A549 (cell line): ENCODE data around the gene PPP1R7. TPM values are rescaled to one million over a fixed set of nuclear protein-coding genes. Genes with fewer than 3 reads are reported as not detected.

Experiments used
- ATAC-seq, 2 experiments: fragments of 200-7000 bp in 1 of 2; fragments of >200 bp in 1 of 2; cut with Nextera tagmentation in 1 of 2; cut with Tn5 transposase in 1 of 2; 3 replicates each; pipeline versions ENCODE4 v1.8.0 to v1.9.1; 2018 to 2020; ENCODE audit warnings: mild to moderate bottlenecking in 1 of 2, moderate library complexity in 1 of 2
- CTCF ChIA-PET: fragments of 300-600 bp; sonication (Branson Sonifier 250); formaldehyde crosslinking; extraction: SDS; loops from one replicate; lab custom pipeline; 2021; ENCODE audit warnings: antibody characterized with exemption, inconsistent platforms; lab: Yijun Ruan, JAX
- POLR2A ChIA-PET: fragments of 350-600 bp; formaldehyde crosslinking; extraction: SDS; loops from one replicate; lab custom pipeline; 2021; ENCODE audit warnings: antibody characterized with exemption, inconsistent platforms; lab: Yijun Ruan, JAX
- DNase-seq, 2 experiments: peaks; one replicate each; pipeline versions ENCODE4 v3.0.0 to v3.0.0-alpha.2; 2011 to 2016; ENCODE audit warnings: low read depth in 1 of 2, low spot score in 1 of 2
- FAIRE-seq: peaks from 2 replicates; lab custom pipeline; 2011; peaks lifted over from hg19 to GRCh38; lab: Jason Lieb, UNC
- H3K27ac ChIP-seq, 2 experiments: fragments of >200 bp; sonication (Bioruptor Twin); formaldehyde crosslinking; 3 replicates each; pipeline ENCODE4 v1.5.1; 2016 to 2017
- H3K4me1 ChIP-seq: fragments of >200 bp; sonication (Bioruptor Twin); formaldehyde crosslinking; 3 replicates; pipeline ENCODE4 v1.6.1; 2016
- H3K4me2 ChIP-seq: fragments of >200 bp; sonication (Bioruptor Twin); formaldehyde crosslinking; 3 replicates; pipeline ENCODE4 v1.6.1; 2016
- H3K4me3 ChIP-seq: fragments of >200 bp; sonication (Bioruptor Twin); formaldehyde crosslinking; 3 replicates; pipeline ENCODE4 v1.5.1; 2016
- H3K9me3 ChIP-seq: fragments of >200 bp; sonication (Bioruptor Twin); formaldehyde crosslinking; 3 replicates; pipeline ENCODE4 v1.6.1; 2016
- ESRRA ChIP-seq: fragments of 150-350 bp; IDR thresholded peaks from 2 replicates; pipeline ENCODE4 v1.6.1; 2014; ENCODE audit warnings: mild to moderate bottlenecking, low read length, borderline replicate concordance
- FOSB ChIP-seq: fragments of 250-450 bp; sonication (Bioruptor Pico); IDR thresholded peaks from 2 replicates; pipeline ENCODE4 v1.5.0; 2020; ENCODE audit warnings: mild to moderate bottlenecking, moderate library complexity
- FOSL2 ChIP-seq, 2 experiments: fragments of 450-650 bp in 1 of 2; fragments of >200 bp in 1 of 2; sonication (Bioruptor Twin) in 1 of 2; formaldehyde crosslinking; IDR thresholded peaks; 2 replicates each; pipeline versions ENCODE4 v1.5.0 to v1.6.1; 2016 to 2020; ENCODE audit warnings: mild to moderate bottlenecking in 1 of 2, moderate library complexity in 1 of 2
- FOXS1 ChIP-seq: fragments of 250-450 bp; sonication (Bioruptor Pico); IDR thresholded peaks from 2 replicates; pipeline ENCODE4 v1.5.0; 2020; ENCODE audit warnings: mild to moderate bottlenecking, moderate library complexity
- HEYL ChIP-seq: fragments of 250-450 bp; sonication (Bioruptor Pico); IDR thresholded peaks from 2 replicates; pipeline ENCODE4 v1.8.0; 2021; ENCODE audit warnings: mild to moderate bottlenecking, moderate library complexity
- JUN ChIP-seq, 2 experiments: fragments of >200 bp; sonication (Bioruptor Twin); formaldehyde crosslinking; IDR thresholded peaks; 2 replicates in 1 of 2; 3 replicates in 1 of 2; pipeline ENCODE4 v1.6.1; 2016 to 2017
- JUNB ChIP-seq: fragments of >200 bp; sonication (Bioruptor Twin); formaldehyde crosslinking; IDR thresholded peaks from 2 replicates; pipeline ENCODE4 v1.6.1; 2016
- KDM5A ChIP-seq: fragments of 200-600 bp; sonication (generic); IDR thresholded peaks from 2 replicates; pipeline ENCODE4 v1.6.1; 2016; ENCODE audit warnings: antibody characterized with exemption, mild to moderate bottlenecking
- MAFK ChIP-seq: fragments of 450-650 bp; IDR thresholded peaks from 2 replicates; pipeline ENCODE4 v1.6.1; 2014; ENCODE audit not compliant: partially characterized antibody
- MAZ ChIP-seq: fragments of 150-350 bp; IDR thresholded peaks from 2 replicates; pipeline ENCODE4 v1.6.1; 2014; ENCODE audit warnings: antibody characterized with exemption, low read depth, low read length, borderline replicate concordance
- NPAS2 ChIP-seq: fragments of 250-450 bp; sonication (Bioruptor Pico); IDR thresholded peaks from 2 replicates; pipeline ENCODE4 v1.8.0; 2022; ENCODE audit warnings: mild to moderate bottlenecking, moderate library complexity, borderline replicate concordance
- RAD21 ChIP-seq, 2 experiments: fragments of >200 bp in 1 of 2; sonication (Bioruptor Twin) in 1 of 2; formaldehyde crosslinking in 1 of 2; IDR thresholded peaks in 1 of 2; conservative IDR thresholded peaks in 1 of 2; 2 replicates in 1 of 2; 3 replicates in 1 of 2; pipeline ENCODE4 v1.6.1; 2012 to 2018; ENCODE audit warnings: inconsistent platforms in 1 of 2
- RARB ChIP-seq: fragments of 250-450 bp; sonication (Bioruptor Pico); IDR thresholded peaks from 2 replicates; pipeline ENCODE4 v1.8.0; 2021; ENCODE audit warnings: mild to moderate bottlenecking, moderate library complexity
- RCOR1 ChIP-seq: fragments of 150-350 bp; IDR thresholded peaks from 2 replicates; pipeline ENCODE4 v1.6.1; 2014; ENCODE audit warnings: antibody characterized with exemption, low read length, low read depth
- RFX5 ChIP-seq: fragments of 450-650 bp; IDR thresholded peaks from 2 replicates; pipeline ENCODE4 v1.7.1; 2014; ENCODE audit warnings: antibody characterized with exemption, mild to moderate bottlenecking, moderate library complexity
- SMC3 ChIP-seq: fragments of >200 bp; sonication (Bioruptor Twin); formaldehyde crosslinking; IDR thresholded peaks from 3 replicates; pipeline ENCODE4 v1.6.1; 2018; ENCODE audit warnings: inconsistent platforms
- TP53 ChIP-seq: fragments of 250-450 bp; sonication (Bioruptor Pico); IDR thresholded peaks from 2 replicates; pipeline ENCODE4 v1.5.0; 2021; ENCODE audit warnings: mild to moderate bottlenecking, moderate library complexity
- ZC3H11A ChIP-seq: fragments of 450-650 bp; IDR thresholded peaks from 2 replicates; pipeline ENCODE4 v1.6.1; 2014; ENCODE audit warnings: antibody characterized with exemption, mild to moderate bottlenecking
- ZNF302 ChIP-seq: fragments of 250-450 bp; sonication (Bioruptor Pico); IDR thresholded peaks from 2 replicates; pipeline ENCODE4 v1.9.0; 2021; ENCODE audit warnings: inconsistent platforms, mild to moderate bottlenecking, moderate library complexity
- WGBS: methylation state at CpG from one replicate; pipeline ENCODE4 v1.1.6; 2017; ENCODE audit errors: missing lambda C conversion rate; 5-methylcytosine and 5-hydroxymethylcytosine counted together
- polyA plus RNA-seq, 4 experiments: library from polyadenylated mRNA; depleted of rRNA in 3 of 4; stranded (reverse); fragments of >200 nt; fragmentation: RNase III in 1 of 4; extraction: RNeasy Plus Mini Kit Qiagen cat#74134 plus additional on column Dnase treatment in 1 of 4; gene quantifications; 2 replicates in 3 of 4; 3 replicates in 1 of 4; pipeline ENCODE4 v1.2.3, GENCODE V29; 2011 to 2017
- TF ChIP-seq, protein P1 (sequence below): IDR thresholded peaks from 2 replicates; pipeline ENCODE4 v1.6.1; 2012
- TF ChIP-seq, protein P2 (sequence below): fragments of >200 bp; sonication (Bioruptor Twin); formaldehyde crosslinking; IDR thresholded peaks from 3 replicates; pipeline ENCODE4 v1.6.1; 2016
- TF ChIP-seq, protein P3 (sequence below): fragments of 200-600 bp; sonication (generic); IDR thresholded peaks from 2 replicates; pipeline ENCODE4 v1.6.1; 2016; ENCODE audit warnings: antibody characterized with exemption, mild to moderate bottlenecking, moderate library complexity

The PPP1R7 gene
- polyA plus RNA-seq, 2 of the 4 experiments (the other 2 are of a cell fraction) = 76.4 to 124 TPM

DNA sequence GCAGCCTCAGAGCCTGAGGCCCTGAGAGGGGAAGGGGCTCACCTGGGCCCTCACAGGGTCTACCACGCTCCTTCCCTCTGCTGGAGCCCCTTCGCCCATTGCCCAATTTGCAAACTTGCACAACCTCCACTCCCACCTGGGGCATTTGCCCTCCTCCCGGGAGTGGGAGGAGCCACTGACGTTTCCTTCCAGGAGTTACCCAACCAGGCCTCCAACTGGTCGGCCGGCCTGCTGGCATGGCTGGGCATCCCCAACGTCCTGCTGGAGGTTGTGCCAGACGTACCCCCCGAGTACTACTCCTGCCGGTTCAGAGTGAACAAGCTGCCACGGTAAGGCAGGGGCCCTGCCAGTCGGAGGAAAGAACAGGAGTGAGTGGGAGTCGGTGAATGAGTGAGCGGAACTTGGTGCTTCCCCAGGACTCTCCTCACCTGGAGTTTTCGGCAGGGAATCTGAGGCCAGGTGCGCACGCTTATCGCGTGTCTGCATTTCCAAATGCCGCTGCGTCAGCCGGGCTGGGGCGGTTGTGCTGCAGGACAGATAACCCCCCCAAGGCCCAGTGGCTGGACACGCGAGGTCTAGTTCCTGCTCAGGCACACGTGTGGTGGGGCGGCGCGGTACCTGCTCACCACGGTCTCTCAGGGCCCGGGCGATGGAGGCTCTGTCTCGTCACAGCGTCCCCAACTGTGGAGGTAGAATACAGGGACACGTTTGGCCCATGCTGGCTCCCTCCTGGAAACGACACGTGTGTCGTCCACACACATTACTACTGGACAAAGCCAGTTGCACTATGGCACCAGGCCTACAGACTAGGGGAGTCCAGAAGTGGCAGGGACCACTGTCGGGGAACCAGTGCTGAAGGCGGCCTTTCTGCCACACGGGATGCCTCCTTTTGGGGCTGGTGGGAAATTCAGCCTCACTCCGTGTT, 49.9 kb downstream of the PPP1R7 start:
- Histone ChIP-seq H3K4me1 (no peaks in the 10 kb centered on the region), H3K9me3 (no peaks in the 10 kb centered on the region)
- 80% methylated on average over 41 of the region's 42 CpGs for whole genome bisulfite sequencing
- no peak for FAIRE-seq
- ATAC-seq = no peak
- TF ChIP-seq RARB (CRISPR knock-in tag) (no peak), FOXS1 (CRISPR knock-in tag) (no peak), ZC3H11A (no peak), JUNB (no peak), RCOR1 (no peak), FOSB (CRISPR knock-in tag) (no peak), TP53 (CRISPR knock-in tag) (no peak), NPAS2 (CRISPR knock-in tag) (no peak), RFX5 (no peak), MAZ (no peak), MAFK (no peak), RAD21 (conservative IDR thresholded peaks at IDR 0.05 in 1 of 2, IDR thresholded peaks at IDR 0.05 in 1 of 2) (no peak), ZNF302 (CRISPR knock-in tag) (no peak), KDM5A (no peak)
- TF ChIP-seq, protein P1, sequence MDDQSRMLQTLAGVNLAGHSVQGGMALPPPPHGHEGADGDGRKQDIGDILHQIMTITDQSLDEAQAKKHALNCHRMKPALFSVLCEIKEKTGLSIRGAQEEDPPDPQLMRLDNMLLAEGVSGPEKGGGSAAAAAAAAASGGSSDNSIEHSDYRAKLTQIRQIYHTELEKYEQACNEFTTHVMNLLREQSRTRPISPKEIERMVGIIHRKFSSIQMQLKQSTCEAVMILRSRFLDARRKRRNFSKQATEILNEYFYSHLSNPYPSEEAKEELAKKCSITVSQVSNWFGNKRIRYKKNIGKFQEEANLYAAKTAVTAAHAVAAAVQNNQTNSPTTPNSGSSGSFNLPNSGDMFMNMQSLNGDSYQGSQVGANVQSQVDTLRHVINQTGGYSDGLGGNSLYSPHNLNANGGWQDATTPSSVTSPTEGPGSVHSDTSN = no peak
- TF ChIP-seq, protein P2, sequence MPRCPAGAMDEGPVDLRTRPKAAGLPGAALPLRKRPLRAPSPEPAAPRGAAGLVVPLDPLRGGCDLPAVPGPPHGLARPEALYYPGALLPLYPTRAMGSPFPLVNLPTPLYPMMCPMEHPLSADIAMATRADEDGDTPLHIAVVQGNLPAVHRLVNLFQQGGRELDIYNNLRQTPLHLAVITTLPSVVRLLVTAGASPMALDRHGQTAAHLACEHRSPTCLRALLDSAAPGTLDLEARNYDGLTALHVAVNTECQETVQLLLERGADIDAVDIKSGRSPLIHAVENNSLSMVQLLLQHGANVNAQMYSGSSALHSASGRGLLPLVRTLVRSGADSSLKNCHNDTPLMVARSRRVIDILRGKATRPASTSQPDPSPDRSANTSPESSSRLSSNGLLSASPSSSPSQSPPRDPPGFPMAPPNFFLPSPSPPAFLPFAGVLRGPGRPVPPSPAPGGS = no peak
- TF ChIP-seq, protein P3, sequence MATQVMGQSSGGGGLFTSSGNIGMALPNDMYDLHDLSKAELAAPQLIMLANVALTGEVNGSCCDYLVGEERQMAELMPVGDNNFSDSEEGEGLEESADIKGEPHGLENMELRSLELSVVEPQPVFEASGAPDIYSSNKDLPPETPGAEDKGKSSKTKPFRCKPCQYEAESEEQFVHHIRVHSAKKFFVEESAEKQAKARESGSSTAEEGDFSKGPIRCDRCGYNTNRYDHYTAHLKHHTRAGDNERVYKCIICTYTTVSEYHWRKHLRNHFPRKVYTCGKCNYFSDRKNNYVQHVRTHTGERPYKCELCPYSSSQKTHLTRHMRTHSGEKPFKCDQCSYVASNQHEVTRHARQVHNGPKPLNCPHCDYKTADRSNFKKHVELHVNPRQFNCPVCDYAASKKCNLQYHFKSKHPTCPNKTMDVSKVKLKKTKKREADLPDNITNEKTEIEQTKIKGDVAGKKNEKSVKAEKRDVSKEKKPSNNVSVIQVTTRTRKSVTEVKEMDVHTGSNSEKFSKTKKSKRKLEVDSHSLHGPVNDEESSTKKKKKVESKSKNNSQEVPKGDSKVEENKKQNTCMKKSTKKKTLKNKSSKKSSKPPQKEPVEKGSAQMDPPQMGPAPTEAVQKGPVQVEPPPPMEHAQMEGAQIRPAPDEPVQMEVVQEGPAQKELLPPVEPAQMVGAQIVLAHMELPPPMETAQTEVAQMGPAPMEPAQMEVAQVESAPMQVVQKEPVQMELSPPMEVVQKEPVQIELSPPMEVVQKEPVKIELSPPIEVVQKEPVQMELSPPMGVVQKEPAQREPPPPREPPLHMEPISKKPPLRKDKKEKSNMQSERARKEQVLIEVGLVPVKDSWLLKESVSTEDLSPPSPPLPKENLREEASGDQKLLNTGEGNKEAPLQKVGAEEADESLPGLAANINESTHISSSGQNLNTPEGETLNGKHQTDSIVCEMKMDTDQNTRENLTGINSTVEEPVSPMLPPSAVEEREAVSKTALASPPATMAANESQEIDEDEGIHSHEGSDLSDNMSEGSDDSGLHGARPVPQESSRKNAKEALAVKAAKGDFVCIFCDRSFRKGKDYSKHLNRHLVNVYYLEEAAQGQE = no peak
- TF ChIP-seq, all 56 proteins: peak for 0
- ChIA-PET CTCF (interaction anchor here (1.4 kb wide), 1 partner anchor 16 kb away, joined by 3 read pairs; no protein-coding TSS in a partner anchor), POLR2A (no interaction called here)
- Histone ChIP-seq H3K27ac (no peak overlapping the region), H3K4me2 (no peak overlapping the region), H3K4me3 (no peak overlapping the region)
- no peak for DNase-seq

DNA sequence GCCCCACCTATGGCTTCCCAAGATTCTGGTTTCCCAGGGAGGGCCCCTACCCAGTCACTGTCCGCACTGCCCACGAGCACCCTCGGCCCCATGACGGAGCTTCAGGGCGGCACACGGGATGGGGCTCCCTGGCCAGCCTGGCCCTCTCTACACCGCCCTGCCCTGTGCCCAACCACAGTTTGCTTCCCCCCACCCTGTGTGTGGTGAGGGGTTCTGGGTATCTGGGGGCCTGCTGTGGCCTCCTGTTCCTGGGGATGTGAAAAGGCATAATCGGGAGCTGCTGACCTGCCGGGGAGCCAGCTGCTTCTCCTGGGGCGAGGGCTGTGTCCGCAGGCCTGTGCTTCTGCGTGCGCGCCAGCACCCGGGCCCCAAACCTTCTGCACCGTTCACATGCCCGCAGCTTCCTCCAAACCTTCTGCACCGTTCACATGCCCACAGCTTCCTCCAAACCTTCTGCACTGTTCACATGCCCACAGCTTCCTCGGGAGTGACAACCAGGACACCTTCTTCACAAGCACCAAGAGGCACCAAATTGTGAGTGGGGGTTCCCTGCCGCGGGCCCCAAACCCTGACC, 50.6 kb downstream of the PPP1R7 start:
- no peak for FAIRE-seq
- Histone ChIP-seq H3K4me2 (no peak overlapping the region), H3K4me3 (no peak overlapping the region), H3K4me1 (no peaks in the 10 kb centered on the region), H3K27ac (no peak overlapping the region), H3K9me3 (no peaks in the 10 kb centered on the region)
- CTCF ChIA-PET = no interaction called here
- ATAC-seq = no peak
- POLR2A ChIA-PET = no interaction called here
- 90% methylated on average over 16 of the region's 21 CpGs for WGBS
- no peak for DNase-seq
- TF ChIP-seq SMC3 (no peak), ZC3H11A (no peak), ZNF302 (CRISPR knock-in tag) (no peak), ESRRA (no peak), HEYL (CRISPR knock-in tag) (no peak), FOSL2 (IDR thresholded peaks at IDR 0.05) (no peak), FOSL2 (CRISPR knock-in tag; IDR thresholded peaks at IDR 0.05) (no peak), JUN (IDR thresholded peaks at IDR 0.05) (no peak)
- TF ChIP-seq, protein P1 = no peak
